Neuronal stem cell (in vitro differentiated cells): ENCODE measurements around the gene SEBOX.

Source experiments
- DNase-seq: peaks from one replicate; pipeline ENCODE4 v3.0.0-alpha.2; 2013; ENCODE audit warnings: low spot score
- H2AFZ ChIP-seq: one replicate; pipeline ENCODE4 v1.6.1; 2013; ENCODE audit warnings: mild to moderate bottlenecking, low read length, inconsistent platforms
- H2AK5ac ChIP-seq: 2 replicates; pipeline ENCODE4 v1.6.1; 2013; ENCODE audit warnings: low read depth, mild to moderate bottlenecking, inconsistent platforms, low read length, moderate library complexity, mixed read lengths
- H2BK120ac ChIP-seq: 2 replicates; pipeline ENCODE4 v1.6.1; 2013; ENCODE audit warnings: low read depth, mild to moderate bottlenecking, inconsistent platforms, low read length, moderate library complexity, mixed read lengths
- H2BK12ac ChIP-seq: one replicate; pipeline ENCODE4 v1.6.1; 2013; ENCODE audit warnings: low read length, inconsistent platforms
- H2BK15ac ChIP-seq: 2 replicates; pipeline ENCODE4 v1.6.1; 2013; ENCODE audit warnings: mild to moderate bottlenecking, low read length, inconsistent platforms, mixed read lengths
- H2BK5ac ChIP-seq: one replicate; pipeline ENCODE4 v1.6.1; 2013; ENCODE audit warnings: inconsistent platforms, mild to moderate bottlenecking, low read length, moderate library complexity
- H3K14ac ChIP-seq: one replicate; pipeline ENCODE4 v1.6.1; 2013; ENCODE audit warnings: low read length, inconsistent platforms
- H3K18ac ChIP-seq: 2 replicates; pipeline ENCODE4 v1.6.1; 2013; ENCODE audit warnings: low read length, inconsistent platforms
- H3K23ac ChIP-seq: 2 replicates; pipeline ENCODE4 v1.6.1; 2013; ENCODE audit warnings: low read depth, mild to moderate bottlenecking, mixed read lengths, low read length, inconsistent platforms; ENCODE audit not compliant: poor library complexity
- H3K27ac ChIP-seq: replicated peaks from 3 replicates; pipeline ENCODE4 v1.5.1; 2013; ENCODE audit warnings: low read length, inconsistent platforms
- H3K27me3 ChIP-seq, 3 experiments: 2 replicates each; pipeline ENCODE4 v1.6.1; 2013; ENCODE audit warnings: low read length in 3 of 3, mild to moderate bottlenecking in 2 of 3, inconsistent platforms in 1 of 3, low read depth in 1 of 3, mixed read lengths in 1 of 3, moderate library complexity in 1 of 3; ENCODE audit not compliant: control insufficient read depth in 3 of 3, insufficient read depth in 3 of 3
- H3K36me3 ChIP-seq, 2 donors: replicated peaks in 1 of 2; 2 replicates each; pipeline ENCODE4 v1.6.1; 2013; ENCODE audit warnings: low read length in 2 of 2; ENCODE audit not compliant: control insufficient read depth in 2 of 2, insufficient read depth in 2 of 2
- H3K4ac ChIP-seq: 2 replicates; pipeline ENCODE4 v1.6.1; 2013; ENCODE audit warnings: inconsistent platforms, mild to moderate bottlenecking, low read length, moderate library complexity
- H3K4me1 ChIP-seq, 2 donors: 1 replicate in 1 of 2; 2 replicates in 1 of 2; pipeline ENCODE4 v1.6.1; 2013; ENCODE audit warnings: low read length in 2 of 2, low read depth in 1 of 2; ENCODE audit not compliant: control insufficient read depth in 2 of 2, insufficient read depth in 1 of 2
- H3K4me2 ChIP-seq: one replicate; pipeline ENCODE4 v1.6.1; 2013; ENCODE audit warnings: mild to moderate bottlenecking, low read length, inconsistent platforms; ENCODE audit not compliant: insufficient read depth, poor library complexity, severe bottlenecking
- H3K4me3 ChIP-seq, 2 donors: 2 replicates each; pipeline ENCODE4 v1.5.1; 2013; ENCODE audit warnings: low read length in 2 of 2, mild to moderate bottlenecking in 2 of 2, inconsistent platforms in 1 of 2, moderate library complexity in 1 of 2
- H3K79me1 ChIP-seq: one replicate; pipeline ENCODE4 v1.6.1; 2013; ENCODE audit warnings: low read depth, mild to moderate bottlenecking, inconsistent platforms, low read length, moderate library complexity
- H3K9ac ChIP-seq: one replicate; pipeline ENCODE4 v1.6.1; 2013; ENCODE audit warnings: mild to moderate bottlenecking, low read depth, low read length, inconsistent platforms; ENCODE audit not compliant: poor library complexity
- H3K9me3 ChIP-seq, 2 donors: replicated peaks in 1 of 2; 2 replicates each; pipeline versions ENCODE3 to v1.6.1; 2013; ENCODE audit warnings: low read length in 2 of 2, mild to moderate bottlenecking in 2 of 2, inconsistent platforms in 1 of 2, low read depth in 1 of 2, mixed read lengths in 1 of 2, moderate library complexity in 1 of 2; ENCODE audit not compliant: control insufficient read depth in 2 of 2, insufficient read depth in 1 of 2
- H4K8ac ChIP-seq: one replicate; pipeline ENCODE4 v1.6.1; 2013; ENCODE audit warnings: low read depth, mild to moderate bottlenecking, inconsistent platforms, low read length, moderate library complexity
- H4K91ac ChIP-seq: one replicate; pipeline ENCODE4 v1.6.1; 2013; ENCODE audit warnings: low read length, low read depth, mild to moderate bottlenecking, inconsistent platforms; ENCODE audit not compliant: poor library complexity
- WGBS, 2 donors: extraction: QIAGEN DNeasy Blood & Tissue Kit; methylation state at CpG; one replicate each; pipeline ENCODE4 v1.1.7; 2013; ENCODE audit warnings: missing lambda C conversion rate in 2 of 2, mixed read lengths in 1 of 2; ENCODE audit not compliant: insufficient read length in 2 of 2, insufficient replicate concordance in 1 of 2; ENCODE audit errors: extremely low coverage in 2 of 2; 5-methylcytosine and 5-hydroxymethylcytosine counted together

Gene SEBOX

DNA sequence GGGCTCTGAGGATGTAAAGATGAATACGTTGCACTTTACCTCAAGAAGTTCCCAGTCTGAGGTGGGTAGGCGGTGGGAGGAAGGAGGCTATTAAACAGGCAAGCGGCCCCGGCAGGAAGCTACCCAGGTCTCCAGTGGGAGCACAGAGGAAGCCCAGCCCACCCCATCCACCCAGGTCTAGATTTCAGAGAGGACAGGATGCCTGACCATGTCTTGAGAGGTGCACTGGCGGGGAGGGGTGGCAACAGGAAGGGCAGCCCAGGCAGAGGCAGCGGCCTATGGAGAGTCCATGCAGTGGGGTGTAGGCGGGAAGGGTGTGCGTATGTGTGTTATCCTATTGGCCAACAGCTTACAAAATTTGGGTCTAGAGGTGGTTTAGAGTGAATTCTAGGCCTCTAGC is 20.4 kb upstream of the SEBOX start:
- Histone ChIP-seq H3K9me3 (peaks cover 0 to 3% of the 10 kb centered on the region in 2 donors), H3K27me3 (peaks cover 0 to 41% (median 13%) of the 10 kb centered on the region in 3 experiments), H2BK15ac (no peak overlapping the region), H3K4me3 (no peak overlapping the region), H3K14ac (no peak overlapping the region), H2BK12ac (no peak overlapping the region), H4K91ac (no peak overlapping the region), H4K8ac (no peak overlapping the region), H3K4ac (no peak overlapping the region), H3K9ac (no peak overlapping the region), H3K36me3 (peaks cover 11 to 75% of the 10 kb centered on the region in 2 donors), H3K4me2 (no peak overlapping the region), H3K23ac (peak overlapping the region; percentile 69), H3K79me1 (no peaks in the 10 kb centered on the region), H2AK5ac (no peak overlapping the region), H2BK120ac (no peak overlapping the region), H2BK5ac (peak overlapping the region; percentile 42), H3K4me1 (peaks cover 0 to 7% of the 10 kb centered on the region in 2 donors), H3K18ac (no peak overlapping the region), H2AFZ (no peak overlapping the region), H3K27ac (no peak overlapping the region)
- DNase-seq, result no peak
- WGBS, 2 donors, result no CpG with 5 or more reads among the region's 8 CpGs

DNA sequence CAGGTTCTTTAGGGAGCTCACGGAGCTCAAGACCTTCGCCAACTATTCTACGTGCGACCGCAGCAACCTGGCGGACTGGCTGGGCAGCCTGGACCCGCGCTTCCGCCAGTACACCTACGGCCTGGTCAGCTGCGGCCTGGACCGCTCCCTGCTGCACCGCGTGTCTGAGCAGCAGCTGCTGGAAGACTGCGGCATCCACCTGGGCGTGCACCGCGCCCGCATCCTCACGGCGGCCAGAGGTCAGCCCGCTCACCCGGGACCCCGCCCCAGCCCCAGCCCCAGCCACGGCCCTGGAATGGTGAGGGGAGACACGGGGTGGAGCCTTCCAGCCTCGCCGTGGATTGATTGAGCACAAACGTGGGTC is 20.0 kb upstream of the SEBOX start:
- Histone ChIP-seq H3K4me2 (peak overlapping the region; percentile 70), H3K9me3 (peaks cover 0 to 3% of the 10 kb centered on the region in 2 donors), H3K23ac (peak overlapping the region; percentile 69), H3K4ac (no peak overlapping the region), H3K4me3 (no peak overlapping the region), H2AK5ac (no peak overlapping the region), H3K14ac (no peak overlapping the region), H3K9ac (peak overlapping the region; percentile 88), H3K27me3 (peaks cover 0 to 41% (median 13%) of the 10 kb centered on the region in 3 experiments), H4K8ac (no peak overlapping the region), H2BK120ac (no peak overlapping the region), H3K4me1 (peaks cover 0 to 7% of the 10 kb centered on the region in 2 donors), H3K79me1 (no peaks in the 10 kb centered on the region), H3K18ac (no peak overlapping the region), H2BK12ac (no peak overlapping the region), H3K36me3 (peaks cover 11 to 71% of the 10 kb centered on the region in 2 donors), H2BK15ac (no peak overlapping the region), H3K27ac (no peak overlapping the region), H2BK5ac (peak overlapping the region; percentile 42), H4K91ac (no peak overlapping the region), H2AFZ (no peak overlapping the region)
- DNase-seq, result no peak
- no CpG with 5 or more reads among the region's 29 CpGs for WGBS, 2 donors

DNA sequence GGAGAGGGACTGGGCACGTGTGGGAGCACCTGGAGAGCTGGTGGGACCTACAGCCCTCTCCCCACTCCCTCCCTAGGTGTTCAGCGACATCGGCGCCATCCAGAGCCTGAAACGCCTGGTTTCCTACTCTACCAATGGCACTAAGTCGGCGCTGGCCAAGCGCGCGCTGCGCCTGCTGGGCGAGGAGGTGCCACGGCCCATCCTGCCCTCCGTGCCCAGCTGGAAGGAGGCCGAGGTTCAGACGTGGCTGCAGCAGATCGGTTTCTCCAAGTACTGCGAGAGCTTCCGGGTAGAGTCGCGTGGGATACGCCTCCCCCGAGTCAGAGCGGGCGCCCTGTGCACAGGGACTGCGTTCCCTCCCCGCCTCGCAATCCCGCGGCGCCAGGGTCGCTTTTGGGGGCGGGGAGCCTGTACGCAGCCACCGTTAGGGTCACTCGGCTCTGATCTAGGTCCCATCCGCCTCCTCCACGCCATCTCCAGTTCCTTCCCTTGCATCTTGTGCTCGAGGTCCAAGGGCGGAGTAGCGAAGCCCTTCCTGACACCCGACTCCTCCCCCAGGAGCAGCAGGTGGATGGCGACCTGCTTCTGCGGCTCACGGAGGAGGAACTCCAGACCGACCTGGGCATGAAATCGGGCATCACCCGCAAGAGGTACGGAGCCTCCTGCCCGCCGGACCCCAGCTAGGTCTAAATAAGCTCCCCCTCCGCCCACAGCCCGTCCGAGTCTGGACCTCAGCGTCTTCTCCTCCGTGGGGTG is 19.5 kb upstream of the SEBOX start:
- no peak overlapping the region for H2BK5ac ChIP-seq
- peaks cover 8 to 66% of the 10 kb centered on the region in 2 donors for H3K36me3 ChIP-seq
- H3K18ac ChIP-seq, result peak overlapping the region; percentile 77
- no peak overlapping the region for H3K27ac ChIP-seq
- H2BK12ac ChIP-seq, result no peak overlapping the region
- no peak overlapping the region for H4K8ac ChIP-seq
- no peak overlapping the region for H4K91ac ChIP-seq
- peaks cover 0 to 7% of the 10 kb centered on the region in 2 donors for H3K4me1 ChIP-seq
- no peak overlapping the region for H2BK120ac ChIP-seq
- peaks cover 0 to 3% of the 10 kb centered on the region in 2 donors for H3K9me3 ChIP-seq
- no CpG with 5 or more reads among the region's 56 CpGs for WGBS, 2 donors
- H3K4me3 ChIP-seq, result peak overlapping the region in 1 of 2 donors; percentile 63
- peak overlapping the region; percentile 70 for H3K23ac ChIP-seq
- no peak overlapping the region for H3K4ac ChIP-seq
- H2AK5ac ChIP-seq, result no peak overlapping the region
- H3K9ac ChIP-seq, result peak overlapping the region; percentile 88
- peaks cover 0 to 41% (median 13%) of the 10 kb centered on the region in 3 experiments for H3K27me3 ChIP-seq
- H3K79me1 ChIP-seq, result no peaks in the 10 kb centered on the region
- H2BK15ac ChIP-seq, result no peak overlapping the region
- H3K4me2 ChIP-seq, result peak overlapping the region; percentile 70
- no peak for DNase-seq
- H3K14ac ChIP-seq, result peak overlapping the region; percentile 77
- no peak overlapping the region for H2AFZ ChIP-seq

DNA sequence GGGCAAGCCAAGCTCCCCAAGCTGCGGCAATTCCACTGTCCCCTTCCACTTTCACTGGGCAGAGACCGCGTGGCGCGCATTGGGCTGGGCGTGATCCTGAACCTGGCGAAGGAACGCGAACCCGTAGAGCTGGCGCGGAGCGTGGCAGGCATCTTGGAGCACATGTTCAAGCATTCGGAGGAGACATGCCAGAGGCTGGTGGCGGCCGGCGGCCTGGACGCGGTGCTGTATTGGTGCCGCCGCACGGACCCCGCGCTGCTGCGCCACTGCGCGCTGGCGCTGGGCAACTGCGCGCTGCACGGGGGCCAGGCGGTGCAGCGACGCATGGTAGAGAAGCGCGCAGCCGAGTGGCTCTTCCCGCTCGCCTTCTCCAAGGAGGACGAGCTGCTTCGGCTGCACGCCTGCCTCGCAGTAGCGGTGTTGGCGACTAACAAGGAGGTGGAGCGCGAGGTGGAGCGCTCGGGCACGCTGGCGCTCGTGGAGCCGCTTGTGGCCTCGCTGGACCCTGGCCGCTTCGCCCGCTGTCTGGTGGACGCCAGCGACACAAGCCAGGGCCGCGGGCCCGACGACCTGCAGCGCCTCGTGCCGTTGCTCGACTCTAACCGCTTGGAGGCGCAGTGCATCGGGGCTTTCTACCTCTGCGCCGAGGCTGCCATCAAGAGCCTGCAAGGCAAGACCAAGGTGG is 16.3 kb upstream of the SEBOX start:
- H3K9me3 ChIP-seq, result peaks cover 0 to 3% of the 10 kb centered on the region in 2 donors
- H2AFZ ChIP-seq, result no peak overlapping the region
- H2AK5ac ChIP-seq, result no peak overlapping the region
- H4K8ac ChIP-seq, result no peak overlapping the region
- H3K79me1 ChIP-seq, result no peaks in the 10 kb centered on the region
- H3K27ac ChIP-seq, result no peak overlapping the region
- H3K18ac ChIP-seq, result peak overlapping the region; percentile 62
- H3K4ac ChIP-seq, result no peak overlapping the region
- H2BK5ac ChIP-seq, result no peak overlapping the region
- H2BK120ac ChIP-seq, result no peak overlapping the region
- H3K14ac ChIP-seq, result peak overlapping the region; percentile 84
- peak overlapping the region; percentile 46 for H3K4me2 ChIP-seq
- H2BK15ac ChIP-seq, result no peak overlapping the region
- H3K4me3 ChIP-seq, result peak overlapping the region in 1 of 2 donors; percentile 72
- peaks cover 0 to 41% (median 13%) of the 10 kb centered on the region in 3 experiments for H3K27me3 ChIP-seq
- H3K9ac ChIP-seq, result peak overlapping the region; percentile 72
- peak overlapping the region; percentile 65 for H2BK12ac ChIP-seq
- H3K36me3 ChIP-seq, result peaks cover 3 to 48% of the 10 kb centered on the region in 2 donors
- H3K4me1 ChIP-seq, result peaks cover 0 to 7% of the 10 kb centered on the region in 2 donors
- DNase-seq, result no peak
- H3K23ac ChIP-seq, result no peak overlapping the region
- peak overlapping the region; percentile 16 for H4K91ac ChIP-seq
- WGBS, 2 donors, result no CpG with 5 or more reads among the region's 72 CpGs
